Measurements from ENCODE around the gene SEMA5B.
A peak's percentile ranks its signal among the peaks of the same experiment; 100 is the strongest.

Gene SEMA5B

DNA sequence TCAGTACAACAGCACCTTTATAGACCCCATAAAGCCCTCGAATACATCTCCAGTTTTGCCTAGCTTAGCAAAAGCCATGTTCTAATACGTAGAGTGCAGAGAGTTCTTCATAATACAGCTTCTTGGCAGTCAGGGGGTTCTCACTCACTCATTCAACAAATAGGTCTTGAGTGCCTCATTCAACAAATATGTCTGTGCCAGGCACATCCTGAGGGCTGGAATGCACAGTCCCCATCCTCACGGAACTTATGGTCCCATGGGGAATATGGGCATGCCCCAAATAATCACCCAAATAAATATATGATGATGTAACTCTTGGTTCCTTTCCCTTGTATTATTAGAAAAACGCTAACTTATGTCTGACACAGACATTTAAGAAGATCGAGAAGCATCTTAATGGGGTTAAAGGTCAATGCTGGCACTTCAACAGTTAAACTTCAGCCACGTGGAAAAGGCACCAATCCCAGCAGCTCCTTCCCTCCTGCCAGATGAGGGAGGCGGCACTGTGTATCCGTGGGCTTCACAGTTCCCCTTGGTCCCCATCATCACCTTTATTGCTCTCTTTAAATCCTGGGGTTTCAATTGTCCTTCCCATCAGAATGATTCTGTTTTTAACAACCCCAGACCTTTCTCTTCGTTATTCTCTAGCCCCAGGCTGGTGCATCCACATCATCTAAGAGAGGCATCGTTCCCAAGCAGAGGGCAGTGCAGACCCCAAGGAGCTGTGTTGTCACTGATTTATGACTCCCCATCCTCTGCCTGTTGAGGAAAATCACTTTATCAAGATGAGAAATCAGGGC is 18.9 kb upstream of the SEMA5B start:
- Mint-ChIP-seq H3K27ac (no peak overlapping the region), H3K4me1 (ENCODE audit: low read depth) (no peaks in the 10 kb centered on the region), H3K27me3 (peaks cover 2% of the 10 kb centered on the region), H3K4me3 (no peak overlapping the region), H3K36me3 (ENCODE audit: low read depth) (no peaks in the 10 kb centered on the region), H3K9me3 (no peaks in the 10 kb centered on the region)
- intact Hi-C loops (cut with micrococcal nuclease) = no loop called here

DNA sequence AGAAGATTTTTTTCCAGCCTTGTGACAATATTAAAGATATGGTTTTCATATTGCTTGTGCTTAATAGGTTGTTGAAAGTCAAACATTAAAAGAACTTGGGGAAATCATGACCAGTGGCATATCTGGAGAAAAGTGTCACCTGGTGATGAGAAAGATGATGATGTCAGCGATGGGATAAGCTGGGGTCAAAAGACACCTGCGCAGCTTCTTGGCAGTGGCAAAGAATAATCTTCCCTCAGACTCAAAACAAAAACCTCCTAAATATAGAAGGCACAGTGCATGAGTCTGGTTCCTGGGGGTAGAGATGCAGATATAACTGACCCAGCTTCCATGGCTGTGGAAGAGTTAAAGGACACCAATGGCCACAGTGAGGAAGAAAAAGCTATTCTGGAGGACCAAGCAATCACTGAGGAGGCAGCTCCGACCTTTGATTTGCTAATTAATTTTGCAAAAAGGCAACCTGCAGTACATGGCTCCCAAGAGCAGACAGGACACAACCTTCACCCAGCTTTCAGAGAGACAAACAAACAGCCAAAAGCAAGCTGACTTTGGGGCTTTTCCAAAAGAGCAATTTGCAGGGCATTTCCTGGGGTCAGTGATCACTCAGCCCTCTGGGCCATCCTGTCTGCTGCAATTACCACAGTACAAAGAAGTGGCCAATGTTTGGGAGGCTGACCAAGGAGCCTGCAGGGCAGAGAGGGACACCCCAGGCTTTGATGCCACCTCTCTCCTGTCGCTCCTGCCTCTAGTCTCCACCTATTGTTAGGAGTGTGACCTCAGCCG is 17.6 kb upstream of the SEMA5B start:
- H3K27me3 Mint-ChIP-seq = peaks cover 5% of the 10 kb centered on the region
- H3K4me1 Mint-ChIP-seq (ENCODE audit: low read depth) = no peaks in the 10 kb centered on the region
- intact Hi-C loops (cut with micrococcal nuclease) = no loop called here
- no peak overlapping the region for H3K27ac Mint-ChIP-seq
- no peak overlapping the region for H3K4me3 Mint-ChIP-seq
- no peaks in the 10 kb centered on the region for H3K9me3 Mint-ChIP-seq
- H3K36me3 Mint-ChIP-seq (ENCODE audit: low read depth) = no peaks in the 10 kb centered on the region

DNA sequence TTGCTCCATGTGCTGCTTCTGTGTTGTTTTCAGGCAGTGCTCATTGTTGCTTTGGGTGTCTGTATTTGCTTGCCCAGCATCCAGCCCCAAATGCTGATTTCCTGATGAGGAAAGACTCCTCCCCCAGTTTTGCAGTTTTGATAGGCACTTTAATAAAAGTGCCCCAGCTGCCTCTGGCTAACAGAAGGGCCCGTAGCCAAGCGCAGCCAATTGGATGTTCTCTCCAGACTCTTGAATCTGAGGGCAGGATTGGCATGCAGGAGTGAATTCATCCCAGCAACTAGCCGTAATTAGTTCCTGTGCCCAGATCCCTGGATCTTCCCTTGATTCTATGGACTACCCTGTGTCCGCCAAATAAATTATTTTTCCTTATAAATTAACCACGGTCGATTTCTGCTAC is 14.8 kb upstream of the SEMA5B start:
- Mint-ChIP-seq H3K27ac (no peak overlapping the region), H3K9me3 (no peaks in the 10 kb centered on the region), H3K27me3 (peaks cover 9% of the 10 kb centered on the region), H3K36me3 (ENCODE audit: low read depth) (no peaks in the 10 kb centered on the region), H3K4me3 (no peak overlapping the region), H3K4me1 (ENCODE audit: low read depth) (peaks cover 3% of the 10 kb centered on the region)
- intact Hi-C loops (cut with micrococcal nuclease) = no loop called here

DNA sequence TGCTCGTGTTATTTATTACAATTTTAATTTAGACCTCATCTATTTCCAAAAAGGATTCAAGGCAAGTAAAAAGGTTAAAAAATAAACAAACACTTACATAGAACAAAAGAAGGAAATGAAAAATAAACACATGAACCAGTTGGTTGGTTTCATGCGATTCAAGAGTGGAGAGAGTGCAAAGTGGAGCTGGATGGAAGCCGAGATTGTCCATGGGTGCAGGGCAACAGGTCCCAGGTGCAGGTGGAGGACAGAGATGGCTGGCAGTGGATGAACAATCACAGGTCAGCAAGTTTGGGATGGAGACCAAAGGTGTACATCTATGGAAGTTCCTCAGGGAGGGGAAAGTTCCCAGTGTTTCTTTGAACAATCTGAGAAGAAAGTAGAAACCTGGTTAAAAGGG is 11.6 kb upstream of the SEMA5B start:
- no peak overlapping the region for H3K27ac Mint-ChIP-seq
- intact Hi-C loops (cut with micrococcal nuclease) = no loop called here

DNA sequence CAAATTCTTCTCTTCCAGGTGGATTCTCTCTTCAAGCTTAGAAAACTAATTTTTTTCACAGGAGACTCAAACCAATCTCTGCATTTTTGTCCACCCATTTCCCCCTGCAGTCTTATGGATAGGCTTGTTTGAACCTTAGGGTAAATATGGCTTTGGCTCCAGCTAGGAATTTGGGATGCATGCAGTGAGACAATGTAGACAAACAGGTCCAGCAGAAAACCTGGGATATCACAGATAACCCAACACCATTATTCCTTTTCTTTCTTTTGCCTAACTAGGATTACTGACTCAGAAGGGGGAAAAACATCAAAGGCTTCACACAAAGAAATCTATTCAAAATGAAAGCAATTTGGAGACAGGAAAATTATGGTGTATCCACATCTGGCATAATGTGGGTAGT is 11.2 kb upstream of the SEMA5B start:
- Mint-ChIP-seq H3K27me3 (peaks cover 7% of the 10 kb centered on the region), H3K9me3 (no peaks in the 10 kb centered on the region), H3K36me3 (ENCODE audit: low read depth) (no peaks in the 10 kb centered on the region), H3K4me1 (ENCODE audit: low read depth) (peaks cover 14% of the 10 kb centered on the region), H3K27ac (no peak overlapping the region), H3K4me3 (no peak overlapping the region)
- intact Hi-C loops (cut with micrococcal nuclease) = no loop called here

More for the DNA sequence above, 11.6 kb upstream of the SEMA5B start:
- no peaks in the 10 kb centered on the region for H3K9me3 Mint-ChIP-seq
- H3K4me3 Mint-ChIP-seq = no peak overlapping the region
- H3K36me3 Mint-ChIP-seq (ENCODE audit: low read depth) = no peaks in the 10 kb centered on the region
- peaks cover 14% of the 10 kb centered on the region for H3K4me1 Mint-ChIP-seq (ENCODE audit: low read depth)
- peaks cover 7% of the 10 kb centered on the region for H3K27me3 Mint-ChIP-seq

DNA sequence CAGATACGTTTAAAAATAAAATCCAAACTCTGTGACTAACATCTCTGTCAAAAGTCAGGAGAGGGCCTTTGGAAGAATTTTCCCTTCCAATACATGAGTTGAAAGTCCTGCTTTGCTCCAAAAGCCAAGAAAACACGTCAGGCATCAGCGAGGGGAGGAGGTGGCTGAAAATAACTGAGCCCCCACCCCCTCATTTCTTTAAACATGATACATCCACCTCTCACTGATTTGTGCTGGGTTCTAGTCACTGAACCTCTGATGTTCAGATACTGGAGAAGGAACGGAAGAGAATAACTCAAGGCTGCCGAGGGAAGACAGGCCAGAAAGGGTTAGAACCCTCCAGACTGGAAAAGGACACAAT is 9.4 kb upstream of the SEMA5B start:
- no peak overlapping the region for H3K4me3 Mint-ChIP-seq

DNA sequence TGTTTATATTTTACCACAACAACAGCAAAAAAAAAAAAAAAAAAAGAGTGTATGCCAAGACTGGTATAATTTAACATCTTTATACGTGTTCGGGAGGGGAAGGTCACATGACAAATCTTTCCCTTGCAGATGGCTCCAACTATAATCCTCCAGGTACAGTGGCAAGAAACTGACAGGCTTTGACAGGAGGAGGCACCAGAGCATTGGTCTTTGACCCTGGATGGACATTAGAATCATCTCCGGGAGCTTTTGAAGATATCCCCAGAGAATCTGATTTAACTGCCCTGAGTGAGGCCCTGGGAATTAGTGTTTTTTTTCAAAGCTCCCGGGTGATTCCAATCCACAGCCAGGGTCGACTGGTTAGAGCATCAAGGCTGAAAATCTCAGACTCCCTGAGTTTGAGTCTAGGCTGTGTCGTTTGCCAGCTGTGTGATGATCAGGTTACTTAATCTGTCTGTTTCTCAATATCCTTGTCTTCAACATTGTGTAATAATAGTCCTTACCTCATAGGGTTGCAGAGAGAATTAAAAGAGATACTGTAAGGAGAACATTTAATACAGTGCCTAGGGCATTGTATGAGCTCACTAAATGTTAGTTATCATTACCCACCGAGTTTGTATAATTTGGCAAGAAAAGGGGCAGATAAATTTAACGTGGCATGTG is 8.9 kb upstream of the SEMA5B start:
- Mint-ChIP-seq H3K27ac (no peak overlapping the region), H3K27me3 (peaks cover 7% of the 10 kb centered on the region), H3K4me3 (no peak overlapping the region), H3K4me1 (ENCODE audit: low read depth) (peaks cover 14% of the 10 kb centered on the region), H3K9me3 (no peaks in the 10 kb centered on the region), H3K36me3 (ENCODE audit: low read depth) (no peaks in the 10 kb centered on the region)
- intact Hi-C loops (cut with micrococcal nuclease) = no loop called here

More for the DNA sequence above, 9.4 kb upstream of the SEMA5B start:
- no peaks in the 10 kb centered on the region for H3K9me3 Mint-ChIP-seq
- H3K27me3 Mint-ChIP-seq = peaks cover 7% of the 10 kb centered on the region
- H3K36me3 Mint-ChIP-seq (ENCODE audit: low read depth) = no peaks in the 10 kb centered on the region
- no peak overlapping the region for H3K27ac Mint-ChIP-seq
- peaks cover 14% of the 10 kb centered on the region for H3K4me1 Mint-ChIP-seq (ENCODE audit: low read depth)
- intact Hi-C loops (cut with micrococcal nuclease) = no loop called here

DNA sequence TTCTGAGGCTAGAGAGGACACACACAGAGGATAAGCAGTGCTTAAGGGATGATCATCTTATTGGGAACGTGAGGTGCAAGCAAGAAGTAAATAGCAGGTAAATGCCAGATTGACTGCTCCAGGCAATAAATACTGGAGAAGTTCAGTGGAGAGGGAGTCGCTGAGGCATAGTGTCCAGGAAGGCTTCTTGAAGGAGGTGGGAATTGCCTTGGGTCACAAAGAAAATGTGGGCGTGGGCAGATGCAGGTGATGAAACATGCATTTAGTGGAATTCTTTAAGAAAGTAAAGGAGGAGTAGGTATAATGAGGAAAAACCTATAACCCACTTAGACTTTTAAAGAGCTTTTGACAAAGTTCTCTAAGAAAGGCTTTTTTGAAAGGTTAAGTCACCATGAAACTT is 7.4 kb upstream of the SEMA5B start:
- no peaks in the 10 kb centered on the region for H3K9me3 Mint-ChIP-seq
- intact Hi-C loops (cut with micrococcal nuclease) = no loop called here
- no peak overlapping the region for H3K4me3 Mint-ChIP-seq
- H3K27me3 Mint-ChIP-seq = peaks cover 4% of the 10 kb centered on the region
- H3K27ac Mint-ChIP-seq = no peak overlapping the region
- H3K36me3 Mint-ChIP-seq (ENCODE audit: low read depth) = no peaks in the 10 kb centered on the region
- peaks cover 14% of the 10 kb centered on the region for H3K4me1 Mint-ChIP-seq (ENCODE audit: low read depth)

DNA sequence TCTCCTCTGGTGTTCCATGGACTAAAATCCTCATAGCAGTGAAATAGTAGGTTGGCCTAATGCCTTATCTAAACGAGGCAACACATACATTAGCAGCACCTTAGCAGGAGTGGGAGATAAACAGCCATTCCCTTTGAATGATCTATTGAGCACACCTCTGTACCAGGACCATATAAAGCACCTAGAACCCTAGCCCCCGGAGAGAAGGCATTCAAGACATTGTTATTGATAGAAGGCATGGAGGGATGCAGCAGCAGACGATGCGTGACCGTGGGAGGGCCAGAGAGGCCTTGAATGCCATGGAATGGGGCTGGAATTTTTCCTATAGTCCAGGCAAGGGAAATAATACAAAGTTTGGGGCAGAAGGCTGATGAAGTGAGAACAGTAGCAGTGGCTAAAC is 6.6 kb upstream of the SEMA5B start:
- Mint-ChIP-seq H3K27me3 (peaks cover 10% of the 10 kb centered on the region), H3K4me3 (no peak overlapping the region), H3K27ac (no peak overlapping the region), H3K9me3 (no peaks in the 10 kb centered on the region), H3K4me1 (ENCODE audit: low read depth) (peaks cover 14% of the 10 kb centered on the region), H3K36me3 (ENCODE audit: low read depth) (no peaks in the 10 kb centered on the region)
- intact Hi-C loops (cut with micrococcal nuclease) = no loop called here

DNA sequence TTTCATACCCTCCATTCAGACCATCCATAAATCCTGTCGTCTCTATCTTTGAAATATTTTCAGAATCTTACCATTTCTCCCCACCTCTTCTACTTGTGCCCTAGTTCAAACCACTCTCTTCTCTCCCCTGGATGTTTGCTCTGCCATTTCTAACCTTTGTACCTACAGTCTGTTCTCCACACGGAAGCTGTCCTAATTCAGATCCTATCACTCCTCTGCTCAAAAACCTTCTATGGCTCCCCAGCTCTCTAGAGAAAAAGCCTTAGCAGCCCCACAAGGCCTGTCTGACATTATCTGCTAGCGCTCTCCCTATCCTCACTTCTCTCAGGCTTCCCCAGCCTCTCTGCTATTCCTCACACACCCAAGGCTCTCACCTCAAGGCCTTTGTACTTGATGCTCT is 4.5 kb upstream of the SEMA5B start:
- intact Hi-C loops (cut with micrococcal nuclease) = no loop called here
- no peaks in the 10 kb centered on the region for H3K9me3 Mint-ChIP-seq
- H3K27me3 Mint-ChIP-seq = peaks cover 27% of the 10 kb centered on the region
- H3K36me3 Mint-ChIP-seq (ENCODE audit: low read depth) = no peaks in the 10 kb centered on the region
- H3K4me3 Mint-ChIP-seq = no peak overlapping the region
- no peak overlapping the region for H3K27ac Mint-ChIP-seq
- H3K4me1 Mint-ChIP-seq (ENCODE audit: low read depth) = peaks cover 15% of the 10 kb centered on the region

DNA sequence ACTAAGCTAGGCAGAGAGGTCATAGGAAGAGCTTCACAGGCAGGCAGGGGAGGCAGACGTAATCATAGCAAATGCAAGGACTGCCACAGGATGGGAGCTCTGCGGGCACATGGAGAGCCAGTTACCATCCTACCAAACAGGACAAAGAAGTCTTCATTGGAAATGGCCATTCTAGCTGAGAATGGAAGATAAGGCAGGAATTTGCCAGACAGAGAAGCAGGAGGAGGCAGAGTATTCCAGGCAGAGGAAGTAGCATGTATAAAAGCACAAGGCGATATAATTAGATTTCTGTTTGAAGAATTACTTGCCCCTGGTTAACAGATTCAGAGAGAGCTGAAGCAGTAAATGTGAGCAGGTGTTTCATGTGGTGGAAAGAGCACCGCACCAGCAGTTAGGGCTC is 3.5 kb upstream of the SEMA5B start:
- intact Hi-C loops (cut with micrococcal nuclease) = no loop called here
- Mint-ChIP-seq H3K36me3 (ENCODE audit: low read depth) (no peaks in the 10 kb centered on the region), H3K27ac (no peak overlapping the region), H3K4me3 (no peak overlapping the region), H3K9me3 (no peaks in the 10 kb centered on the region), H3K27me3 (peaks cover 36% of the 10 kb centered on the region), H3K4me1 (ENCODE audit: low read depth) (peaks cover 18% of the 10 kb centered on the region)

DNA sequence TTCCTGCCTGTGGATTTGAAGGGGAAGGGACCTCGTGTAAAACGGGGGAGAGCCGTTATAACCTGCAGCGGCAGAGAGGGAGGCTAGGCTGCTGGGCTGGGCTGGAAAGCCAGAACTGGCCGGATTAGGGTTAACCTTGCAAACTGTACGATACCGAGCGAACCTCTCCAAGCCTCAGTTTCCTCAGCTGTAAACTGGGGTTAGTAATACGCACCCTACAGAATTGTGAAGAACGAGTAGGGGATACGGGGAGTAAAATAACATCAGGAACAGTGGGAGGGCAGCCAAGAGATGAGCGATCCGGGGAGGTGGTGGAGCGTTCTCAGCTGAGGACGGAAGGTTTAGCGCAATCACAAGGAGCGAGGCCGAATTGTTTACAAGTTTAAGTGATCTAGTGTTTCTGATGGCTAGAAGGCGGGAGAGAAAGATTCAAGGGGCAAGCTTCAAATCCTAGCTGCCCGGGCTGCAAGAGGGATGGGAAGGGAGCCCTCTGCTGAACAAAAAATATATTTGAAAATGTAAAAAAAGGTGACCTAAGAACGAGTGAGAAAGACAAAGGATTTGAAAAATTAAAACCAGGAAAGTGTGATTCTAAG is 768 bp upstream of the SEMA5B start:
- Mint-ChIP-seq H3K4me3 (peak overlapping the region; percentile 67), H3K27me3 (peaks cover 62% of the 10 kb centered on the region), H3K27ac (no peak overlapping the region), H3K4me1 (ENCODE audit: low read depth) (peaks cover 22% of the 10 kb centered on the region), H3K36me3 (ENCODE audit: low read depth) (no peaks in the 10 kb centered on the region), H3K9me3 (no peaks in the 10 kb centered on the region)
- intact Hi-C loops (cut with micrococcal nuclease) = loop anchor here (5.0 kb wide), 3 partner anchors 86 to 461 kb away; no protein-coding TSS in a partner anchor

DNA sequence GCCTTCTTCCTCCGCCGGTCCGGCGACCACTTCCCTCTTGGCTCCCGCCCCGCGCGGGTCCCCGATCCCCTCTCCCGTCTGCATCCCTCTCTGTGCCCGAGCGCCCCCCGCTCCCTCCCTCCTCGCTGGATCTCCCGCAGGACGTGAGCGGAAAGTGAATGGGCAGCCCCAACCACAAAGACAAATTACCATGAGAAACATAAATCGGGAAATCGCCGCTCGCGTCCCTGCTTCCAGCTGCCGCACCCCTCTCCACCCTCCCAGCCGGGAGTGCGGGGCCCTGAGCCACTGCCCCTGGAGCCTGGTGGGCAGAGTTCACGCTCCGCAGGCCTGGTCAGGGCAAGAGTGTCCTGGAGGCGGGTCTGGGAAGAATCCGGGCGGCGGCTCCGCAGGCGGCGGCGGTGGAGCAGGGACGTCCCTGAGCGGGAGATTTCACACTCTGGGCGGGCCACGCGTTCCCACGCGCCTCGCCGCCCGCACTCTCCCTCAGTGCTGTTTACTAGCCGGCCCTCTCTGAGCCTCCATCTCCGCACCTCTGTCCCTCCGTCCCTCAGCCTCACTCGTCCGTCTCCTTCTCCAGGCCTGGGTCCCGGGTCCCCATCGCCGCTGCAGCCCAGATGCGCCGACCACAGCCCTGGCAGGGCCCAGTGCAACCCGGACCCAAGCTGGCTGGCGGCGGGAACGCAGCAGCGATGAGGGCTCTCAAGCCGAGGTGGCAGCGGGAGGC is 835 bp downstream of the SEMA5B start:
- intact Hi-C loops (cut with micrococcal nuclease) = loop anchor here (5.0 kb wide), 3 partner anchors 84 to 459 kb away; no protein-coding TSS in a partner anchor
- H3K9me3 Mint-ChIP-seq = no peaks in the 10 kb centered on the region
- peak overlapping the region; percentile 67 for H3K4me3 Mint-ChIP-seq
- H3K27ac Mint-ChIP-seq = no peak overlapping the region
- H3K4me1 Mint-ChIP-seq (ENCODE audit: low read depth) = peaks cover 22% of the 10 kb centered on the region
- no peaks in the 10 kb centered on the region for H3K36me3 Mint-ChIP-seq (ENCODE audit: low read depth)
- peaks cover 78% of the 10 kb centered on the region for H3K27me3 Mint-ChIP-seq

All from dendritic cell treated with granulocyte-macrophage colony-stimulating factor and Interleukin-4, amounts not matched to agents 40 ng/mL and 50 ng/mL, for 4 days (primary cell).